GM12878 (cell line): ENCODE results near the gene RAB12. TPM values are rescaled to one million over a fixed set of nuclear protein-coding genes. Genes with fewer than 3 reads are reported as not detected.

ENCODE experiments used
- ATAC-seq: fragments of 200-7000 bp; cut with Tn5 transposase; 3 replicates; pipeline ENCODE4 v1.9.1; 2020; ENCODE audit warnings: mild to moderate bottlenecking, moderate library complexity
- BruUV-seq: library from RNA; stranded (reverse); fragments of 400-500 nt; replicated peaks from 2 replicates; lab custom pipeline; 2021; lab: Mats Ljungman, UMichigan
- CTCF ChIA-PET: fragments of 300-600 bp; sonication (Branson Sonifier 250); formaldehyde crosslinking; extraction: SDS; loops from one replicate; lab custom pipeline; 2021; ENCODE audit warnings: inconsistent platforms; lab: Yijun Ruan, JAX
- POLR2A ChIA-PET: fragments of 350-600 bp; formaldehyde crosslinking; extraction: SDS; loops from one replicate; lab custom pipeline; 2021; ENCODE audit warnings: inconsistent platforms; lab: Charles Lee
- RAD21 ChIA-PET: fragments of 300-600 bp; sonication (Branson Sonifier 250); formaldehyde crosslinking; loops from one replicate; lab custom pipeline; 2023; ENCODE audit warnings: antibody characterized with exemption; ENCODE audit not compliant: unreplicated experiment; lab: Charles Lee
- SMC1A ChIA-PET: fragments of 300-600 bp; sonication (Branson Sonifier 250); formaldehyde crosslinking; loops from one replicate; lab custom pipeline; 2023; ENCODE audit not compliant: unreplicated experiment, uncharacterized antibody; lab: Charles Lee
- DNase-seq: peaks from one replicate; pipeline ENCODE4 v3.0.0-alpha.2; 2011; ENCODE audit warnings: low read depth, low spot score
- FAIRE-seq: peaks from 3 replicates; lab custom pipeline; 2011; peaks lifted over from hg19 to GRCh38; lab: Jason Lieb, UNC
- H2AFZ ChIP-seq: 2 replicates; pipeline ENCODE4 v1.6.0; 2011; ENCODE audit warnings: low read depth, low read length, control low read depth; ENCODE audit not compliant: control insufficient read depth
- H3K27ac ChIP-seq: 2 replicates; pipeline ENCODE4 v1.5.1; 2011; ENCODE audit warnings: control low read depth; ENCODE audit not compliant: control insufficient read depth, insufficient read depth
- H3K27me3 ChIP-seq, 2 experiments: replicated peaks in 1 of 2; 2 replicates each; pipeline versions ENCODE4 v1.6.0 to v1.6.1; 2011; ENCODE audit warnings: low read length in 1 of 2; ENCODE audit not compliant: control insufficient read depth in 2 of 2, insufficient read depth in 2 of 2
- H3K36me3 ChIP-seq, 2 experiments: 2 replicates each; pipeline ENCODE4 v1.5.1; 2011; ENCODE audit warnings: low read length in 1 of 2; ENCODE audit not compliant: control insufficient read depth in 2 of 2, insufficient read depth in 2 of 2
- H3K4me1 ChIP-seq: 2 replicates; pipeline ENCODE4 v1.6.1; 2011; ENCODE audit warnings: mild to moderate bottlenecking, low read length, moderate library complexity, mixed read lengths; ENCODE audit not compliant: control insufficient read depth, insufficient read depth
- H3K4me2 ChIP-seq: 2 replicates; pipeline ENCODE4 v1.6.0; 2011; ENCODE audit warnings: control low read depth; ENCODE audit not compliant: control insufficient read depth, insufficient read depth
- H3K4me3 ChIP-seq: fragments of 200-600 bp; sonication (generic); 2 replicates; pipeline ENCODE4 v1.5.1; 2016
- H3K79me2 ChIP-seq: 2 replicates; pipeline ENCODE4 v1.6.0; 2011; ENCODE audit warnings: low read length; ENCODE audit not compliant: control insufficient read depth, insufficient read depth
- H3K9ac ChIP-seq: 2 replicates; pipeline ENCODE4 v1.8.0; 2011; ENCODE audit warnings: low read length, control low read depth, mixed read lengths; ENCODE audit not compliant: control insufficient read depth, insufficient read depth
- H3K9me3 ChIP-seq: replicated peaks from 3 replicates; pipeline ENCODE4 v1.5.1; 2011; ENCODE audit warnings: mild to moderate bottlenecking, low read length; ENCODE audit not compliant: control insufficient read depth, insufficient read depth
- H4K20me1 ChIP-seq: 2 replicates; pipeline ENCODE4 v1.6.0; 2011; ENCODE audit not compliant: control insufficient read depth, insufficient read depth
- CTCF ChIP-seq, 3 experiments: IDR thresholded peaks in 2 of 3; conservative IDR thresholded peaks in 1 of 3; 2 replicates each; pipeline ENCODE4 v1.5.1; 2011; ENCODE audit warnings: low read depth in 3 of 3, low read length in 3 of 3, mild to moderate bottlenecking in 3 of 3, control low read depth in 2 of 3, moderate library complexity in 2 of 3, inconsistent platforms in 1 of 3, mixed read lengths in 1 of 3; ENCODE audit not compliant: control insufficient read depth in 2 of 3, insufficient read depth in 1 of 3; ENCODE audit errors: extremely low read depth in 1 of 3
- MTA2 ChIP-seq: fragments of 450-650 bp; IDR thresholded peaks from 2 replicates; pipeline ENCODE4 v1.6.1; 2016; ENCODE audit warnings: low read depth, mild to moderate bottlenecking, moderate library complexity
- POLR2A ChIP-seq: IDR thresholded peaks from 2 replicates; pipeline ENCODE4 v1.6.1; 2011; ENCODE audit warnings: low read depth, mild to moderate bottlenecking, low read length
- TBL1XR1 ChIP-seq: IDR thresholded peaks from 2 replicates; pipeline ENCODE4 v1.6.1; 2012; ENCODE audit warnings: low read depth, low read length, improper control_type of control experiment
- ZNF384 ChIP-seq: IDR thresholded peaks from 2 replicates; pipeline ENCODE4 v1.6.1; 2012; ENCODE audit warnings: low read depth, mild to moderate bottlenecking, low read length, improper control_type of control experiment, borderline replicate concordance
- whole genome bisulfite sequencing: methylation state at CpG from one replicate; pipeline ENCODE4 v1.1.6; 2016; ENCODE audit warnings: low lambda C conversion rate; ENCODE audit not compliant: insufficient replicate concordance, insufficient coverage; ENCODE audit errors: missing lambda C conversion rate; 5-methylcytosine and 5-hydroxymethylcytosine counted together
- in situ Hi-C: fragments of 300-500 bp; cut with MboI; formaldehyde crosslinking; loops from 9 replicates; pipeline ENCODE4 v1.14.3; 2018; ENCODE audit warnings: mixed read lengths
- intact Hi-C: fragments of 100-400 bp; cut with micrococcal nuclease; formaldehyde crosslinking; loops from one replicate; pipeline ENCODE4 v1.14.2; 2022; ENCODE audit not compliant: unreplicated experiment
- polyA plus RNA-seq, 11 experiments: library from polyadenylated mRNA; depleted of rRNA in 4 of 11; unstranded in 6 of 11; stranded (reverse) in 5 of 11; fragments of >200 nt; fragmentation: Nextera tagmentation in 4 of 11; fragmentation: Illumina TruSeq in 1 of 11; extraction: Ambion mirVana in 4 of 11; extraction: Trizol in 1 of 11; gene quantifications; 1 replicate in 1 of 11; 2 replicates in 10 of 11; pipeline versions ENCODE4 v1.2.1 to v1.2.3, GENCODE V29; 2011 to 2016; ENCODE audit warnings: inconsistent platforms in 2 of 11, missing spikeins in 2 of 11, low read depth in 1 of 11
- total RNA-seq, 4 experiments: library from RNA; depleted of rRNA in 3 of 4; stranded (reverse); fragments of >200 nt in 3 of 4; fragmentation: Illumina TruSeq in 1 of 4; extraction: Trizol in 1 of 4; gene quantifications; 2 replicates each; pipeline versions ENCODE4 v1.2.1 to v1.2.3, GENCODE V29; 2013 to 2021

The RAB12 gene
- total and polyA plus RNA-seq, 10 of the 15 experiments (the other 5 are each of a cell fraction or from before 2014, with no cell fraction given), result 0.71 to 29.8 (median 14.0) TPM

- H3K79me2 ChIP-seq, result peaks cover 73% of the 10 kb centered on the region
- H3K9ac ChIP-seq, result no peak overlapping the region
- ATAC-seq (no peak), DNase-seq (no peak), FAIRE-seq (no peak)
- peaks cover 7% of the 10 kb centered on the region; the same call in 2 of the 3 replicates for H3K9me3 ChIP-seq
- H3K4me2 ChIP-seq, result no peak overlapping the region
- H3K4me1 ChIP-seq, result peaks cover 8% of the 10 kb centered on the region
- peaks cover 0 to 2% of the 10 kb centered on the region in 2 experiments; a peak in 2 of 4 replicates for H3K36me3 ChIP-seq
- CTCF ChIA-PET, result no interaction called here
- 90% methylated on average over 6 of the region's 6 CpGs for WGBS
- no peak overlapping the region for H3K4me3 ChIP-seq
- BruUV-seq, result no TSS peak
- H3K27me3 ChIP-seq, result no peaks in the 10 kb centered on the region
- POLR2A ChIA-PET, result no interaction called here
- in situ Hi-C loops, result loop anchor here (25.0 kb wide), 1 partner anchor 1292 kb away; the partner anchor contains the start of gene VAPA
- no peak overlapping the region for H3K27ac ChIP-seq
- intact Hi-C loops, result no loop called here
- SMC1A ChIA-PET, result interaction anchor here (1.0 kb wide), 1 partner anchor 16 kb away, joined by 3 read pairs; no protein-coding TSS in a partner anchor
- no peaks in the 10 kb centered on the region; the same call in 1 of the 2 replicates for H4K20me1 ChIP-seq
- no peak for TF ChIP-seq TBL1XR1
- TF ChIP-seq CTCF (IDR thresholded peaks at IDR 0.05 in 2 of 3, conservative IDR thresholded peaks at IDR 0.05 in 1 of 3; ENCODE audit: control insufficient read depth in 2 of 3, extremely low read depth in 1 of 3, insufficient read depth in 1 of 3, low read depth in 3 of 3, low read length in 3 of 3), result no peak
- TF ChIP-seq POLR2A, result peak; percentile 38
- TF ChIP-seq ZNF384, result peak; percentile 36; the same call in 1 of the 2 replicates
- no peak for TF ChIP-seq MTA2
- TF ChIP-seq, all 136 proteins: peak for 2
- RAD21 ChIA-PET, result no interaction called here
- no peak overlapping the region for H2AFZ ChIP-seq
These were observed 10.8 kb downstream of the RAB12 start for GRCh38 chr18:8619835-8620577.
